Left renal pelvis (tissue), 4 donors: ENCODE results near the gene NUDT14. TPM values are rescaled to one million over a fixed set of nuclear protein-coding genes. Genes with fewer than 3 reads are reported as not detected.

Source experiments
- DNase-seq, 4 donors: peaks; one replicate each; pipeline ENCODE4 v3.0.0-alpha.2; 2013; ENCODE audit warnings: low read depth in 4 of 4, low spot score in 3 of 4
- polyA plus RNA-seq, 4 donors: library from polyadenylated mRNA; unstranded; fragments of 120-200 nt; gene quantifications; one replicate each; pipeline ENCODE4 v1.2.1, GENCODE V29; 2013; ENCODE audit not compliant: insufficient read length in 4 of 4

NUDT14 gene
- polyA plus RNA-seq, 4 donors = 8.9 to 43.0 (median 24.6) TPM

DNA sequence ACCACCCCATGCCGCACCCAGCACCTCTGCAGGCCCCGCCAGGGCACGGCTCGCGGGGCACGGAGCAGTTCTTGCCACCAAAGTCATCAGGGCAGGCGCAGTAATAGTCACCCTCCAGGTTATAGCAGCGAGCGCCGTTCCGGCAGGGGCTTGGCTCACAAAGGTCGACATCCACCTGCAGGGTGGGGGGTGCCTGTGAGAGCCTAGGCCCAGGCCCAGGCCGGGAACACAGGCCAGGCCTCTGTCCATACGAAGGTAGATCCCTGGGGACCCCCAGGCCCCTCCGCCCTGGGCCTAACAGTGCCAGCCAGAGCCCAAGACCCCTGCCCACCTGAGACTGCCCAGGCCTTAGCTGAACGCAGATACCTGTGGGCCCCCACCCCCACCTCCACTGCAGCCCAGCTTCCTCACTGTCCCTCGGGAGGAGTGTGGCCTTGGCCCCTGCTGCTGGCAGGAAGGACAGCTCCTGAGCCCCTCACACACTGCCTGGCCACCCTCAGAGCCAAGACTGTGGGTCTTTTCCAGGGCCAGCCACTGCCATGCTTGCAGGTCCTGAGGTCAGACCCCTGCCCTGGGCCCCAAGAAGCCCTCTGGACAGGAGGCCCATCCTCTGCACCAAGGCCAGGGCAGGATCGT lies 31.8 kb downstream of the NUDT14 start:
- DNase-seq = no peak

- no peak for DNase-seq
Measured at GRCh38 chr14:105148604-105149145, 32.4 kb downstream of the NUDT14 start.

DNA sequence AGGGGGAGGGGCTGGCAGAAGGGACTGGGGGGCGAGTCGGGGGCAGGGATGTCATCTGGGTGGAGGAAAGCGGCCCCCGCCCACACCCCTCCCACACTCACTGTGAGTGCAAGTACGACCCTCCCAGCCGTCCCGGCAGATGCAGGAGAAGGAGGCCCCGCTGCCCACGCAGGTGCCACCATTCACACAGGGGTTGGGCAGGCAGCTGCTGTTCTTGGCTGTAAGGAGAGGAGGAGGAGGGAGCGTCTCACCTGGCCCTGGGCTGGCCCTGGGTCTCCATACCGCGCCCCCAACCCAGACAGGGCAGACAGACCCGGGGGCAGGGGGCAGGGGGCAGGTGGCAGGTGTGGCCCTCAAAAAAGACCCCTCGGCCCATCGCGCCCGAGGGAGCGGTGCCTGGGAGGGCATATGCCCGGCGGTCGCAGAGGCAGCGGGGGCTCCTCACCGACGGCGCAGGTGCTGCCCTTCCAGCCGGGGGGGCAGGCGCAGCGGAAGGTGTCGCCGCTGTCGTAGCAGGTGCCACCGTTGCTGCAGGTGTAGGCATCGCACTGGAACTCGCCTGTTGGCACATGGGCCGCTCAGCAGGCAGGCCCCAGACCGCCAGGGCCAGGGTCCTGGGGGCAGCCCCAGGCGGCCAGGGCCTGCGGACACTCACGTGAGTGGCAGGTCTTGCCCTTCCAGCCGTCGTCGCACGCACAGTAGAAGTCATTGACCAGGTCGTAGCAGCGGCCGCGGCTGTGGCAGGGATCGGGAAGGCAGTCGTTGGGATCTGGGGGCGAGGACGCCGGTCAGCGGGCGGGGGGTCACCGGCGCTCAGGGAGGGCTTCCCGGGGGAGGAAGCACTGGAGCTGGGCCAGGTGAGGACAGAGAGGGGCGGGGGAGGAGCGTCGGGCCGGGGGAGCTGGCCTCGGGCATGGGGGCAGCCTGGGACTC lies 33.2 kb downstream of the NUDT14 start:
- no peak for DNase-seq

DNA sequence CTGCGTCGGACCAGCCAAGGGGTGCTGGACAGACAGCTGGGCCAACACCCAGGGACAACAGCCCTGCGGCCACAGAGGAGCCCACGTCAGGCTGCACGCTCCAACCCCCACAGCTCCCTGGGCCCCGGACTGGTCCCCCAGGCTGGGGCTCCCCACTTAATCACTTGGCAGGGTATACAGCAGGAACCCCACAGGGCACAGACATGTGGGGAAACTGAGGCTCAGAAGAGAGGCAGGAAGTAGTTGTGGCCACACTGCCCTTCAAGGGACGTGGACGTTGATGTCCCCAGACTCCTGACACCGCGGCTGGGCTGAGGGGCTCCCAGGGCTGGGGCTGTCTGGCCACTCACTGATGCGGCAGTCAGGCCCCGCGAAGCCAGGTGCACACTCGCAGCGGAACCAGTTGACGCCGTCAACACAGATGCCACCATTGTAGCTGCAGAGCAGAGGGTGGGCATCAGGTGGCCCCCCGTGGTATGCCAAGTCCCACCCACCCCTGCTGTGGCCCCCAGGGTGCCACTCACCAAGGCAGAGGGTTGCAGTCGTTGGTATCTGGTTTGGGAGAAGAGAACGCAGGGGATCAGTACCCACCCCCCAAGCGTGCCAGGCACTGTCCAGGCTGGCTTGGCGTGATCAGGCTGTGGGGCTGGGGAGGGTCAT lies 34.0 kb downstream of the NUDT14 start:
- no peak for DNase-seq

GRCh38 chr14:105146181-105146975 lies 34.7 kb downstream of the NUDT14 start:
- DNase-seq = no peak

GRCh38 chr14:105145381-105146180 lies 35.5 kb downstream of the NUDT14 start:
- DNase-seq = no peak

GRCh38 chr14:105144666-105145380 lies 36.3 kb downstream of the NUDT14 start:
- no peak for DNase-seq

DNA sequence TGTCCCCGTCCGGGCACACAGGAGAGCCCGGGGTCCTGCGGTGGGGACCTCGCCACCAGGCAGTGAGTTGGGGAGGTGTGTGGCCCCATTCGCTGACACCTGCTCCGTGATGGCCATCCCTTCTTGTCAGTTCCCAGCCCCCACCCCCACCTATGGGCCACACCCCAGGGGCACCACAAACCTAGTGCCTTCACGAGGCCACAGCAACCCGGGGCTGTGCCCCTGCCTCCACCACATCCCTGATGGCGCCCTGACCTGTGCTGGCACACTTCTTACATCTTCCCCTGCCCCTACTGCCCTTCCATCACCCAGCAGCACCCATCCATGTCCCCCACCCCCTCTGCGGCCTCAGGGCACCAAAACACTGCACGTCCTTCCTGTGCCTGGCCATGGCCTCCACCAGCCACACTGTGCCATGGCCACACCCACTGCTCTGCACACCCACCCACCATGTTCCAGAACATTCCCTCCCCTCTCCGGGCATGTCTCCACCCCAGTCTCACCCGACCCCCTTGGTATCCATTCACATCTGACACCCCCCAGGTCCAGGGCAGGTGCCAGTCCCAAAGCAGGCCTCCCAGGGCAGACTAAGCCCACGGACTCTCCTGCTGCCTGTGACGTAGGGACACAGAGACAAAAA lies 37.0 kb downstream of the NUDT14 start:
- no peak for DNase-seq

GRCh38 chr14:105143451-105144025 lies 37.6 kb downstream of the NUDT14 start:
- no peak for DNase-seq

DNA sequence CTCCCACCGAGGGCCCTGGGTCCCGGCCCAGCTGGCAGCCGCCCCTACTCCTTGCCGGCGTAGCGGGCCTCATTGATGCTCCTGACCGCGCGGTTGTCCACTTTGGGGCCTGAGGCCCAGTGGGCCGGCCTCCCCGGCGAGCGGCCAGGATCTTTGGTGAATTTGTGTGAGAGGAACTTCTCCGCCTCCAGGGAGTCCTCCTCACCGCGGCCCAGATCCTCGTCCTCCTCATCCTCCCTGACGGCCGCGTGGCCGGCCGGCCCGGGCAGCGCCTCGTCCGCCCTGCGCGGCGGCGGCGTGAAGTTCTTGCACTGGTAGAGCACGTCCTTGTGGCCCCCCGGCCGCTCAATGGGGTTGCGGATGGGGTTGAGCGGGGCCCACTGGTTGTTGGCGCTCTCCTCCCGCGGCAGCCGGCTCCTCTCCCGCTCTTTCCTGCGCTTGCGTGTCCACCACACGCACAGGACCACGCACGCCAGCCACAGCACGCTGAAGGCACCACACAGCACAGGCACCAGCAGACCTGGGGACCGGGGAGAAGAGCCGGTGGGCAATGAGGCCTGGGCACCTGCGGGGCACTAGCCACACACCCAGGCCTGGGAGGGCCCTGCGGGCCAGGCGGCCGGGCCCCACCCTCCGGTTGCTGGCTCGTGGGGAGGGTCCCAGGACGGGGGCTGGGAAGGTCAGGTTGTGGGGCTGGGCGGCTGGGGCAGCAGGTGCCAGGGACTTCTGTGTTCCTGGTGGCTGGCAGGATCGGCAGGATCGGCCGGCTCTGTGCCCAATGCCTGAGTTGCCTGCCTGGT lies 38.3 kb downstream of the NUDT14 start:
- DNase-seq = no peak

- DNase-seq = no peak
Measured at GRCh38 chr14:105141486-105142281, 39.4 kb downstream of the NUDT14 start.

DNA sequence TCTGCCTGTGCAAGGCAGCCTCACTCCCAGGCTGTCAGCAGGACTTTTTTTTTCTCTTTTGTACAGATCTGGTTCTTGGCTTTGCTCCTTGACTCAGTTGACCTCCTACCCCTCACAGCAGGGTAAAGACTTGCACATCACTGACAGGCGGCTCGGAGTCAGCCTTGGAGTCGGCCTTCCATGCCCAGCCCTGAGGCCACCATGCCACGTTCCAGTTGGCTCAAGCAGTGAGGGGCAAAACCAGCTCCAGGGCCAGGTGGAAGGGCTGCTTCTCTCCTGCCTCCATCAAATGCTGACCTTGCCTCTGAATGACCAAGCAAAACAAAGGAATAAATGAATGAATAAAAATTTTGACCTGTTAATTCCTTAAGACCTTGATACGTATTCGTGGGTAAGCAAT lies 40.1 kb downstream of the NUDT14 start:
- DNase-seq = no peak

DNA sequence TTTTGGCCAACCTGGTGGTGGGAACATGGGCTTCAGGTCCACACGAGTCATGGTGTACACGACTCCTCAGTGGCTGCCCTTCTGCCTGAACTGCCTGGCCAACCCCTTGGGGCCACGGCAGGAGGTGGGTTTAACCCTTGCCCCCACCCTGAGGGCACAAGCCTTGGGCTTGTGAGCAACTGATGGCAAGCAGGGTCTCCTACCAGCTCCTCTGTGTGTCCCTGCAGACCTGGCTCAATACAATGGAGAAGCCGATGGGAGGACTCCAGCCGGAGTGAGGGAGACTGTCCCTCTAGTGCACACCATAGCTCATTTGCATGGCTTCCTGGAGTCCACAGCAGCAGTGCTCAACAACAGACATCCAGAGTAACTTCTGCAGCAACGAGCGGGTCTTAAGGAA lies 40.5 kb downstream of the NUDT14 start:
- no peak for DNase-seq

DNA sequence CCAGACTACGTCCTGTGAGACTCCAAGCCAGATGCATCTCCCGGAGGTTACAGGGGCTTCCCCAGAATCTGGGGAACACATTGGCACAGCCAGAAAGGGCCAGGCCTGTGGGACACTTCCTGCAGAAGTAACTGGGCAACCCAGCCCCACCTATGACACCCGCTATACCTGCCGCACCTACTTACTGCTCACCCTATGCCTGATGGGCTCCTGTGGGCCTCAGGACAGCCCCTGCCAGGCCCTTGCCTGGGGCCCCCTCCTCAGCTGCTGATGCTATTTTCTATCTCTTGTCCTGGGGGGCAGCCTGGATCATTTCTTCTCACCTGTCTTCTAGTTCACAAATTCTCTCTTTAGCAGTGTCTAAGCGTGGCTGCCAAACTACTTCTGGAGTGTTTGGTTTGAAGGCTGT lies 41.3 kb downstream of the NUDT14 start:
- DNase-seq = no peak

DNA sequence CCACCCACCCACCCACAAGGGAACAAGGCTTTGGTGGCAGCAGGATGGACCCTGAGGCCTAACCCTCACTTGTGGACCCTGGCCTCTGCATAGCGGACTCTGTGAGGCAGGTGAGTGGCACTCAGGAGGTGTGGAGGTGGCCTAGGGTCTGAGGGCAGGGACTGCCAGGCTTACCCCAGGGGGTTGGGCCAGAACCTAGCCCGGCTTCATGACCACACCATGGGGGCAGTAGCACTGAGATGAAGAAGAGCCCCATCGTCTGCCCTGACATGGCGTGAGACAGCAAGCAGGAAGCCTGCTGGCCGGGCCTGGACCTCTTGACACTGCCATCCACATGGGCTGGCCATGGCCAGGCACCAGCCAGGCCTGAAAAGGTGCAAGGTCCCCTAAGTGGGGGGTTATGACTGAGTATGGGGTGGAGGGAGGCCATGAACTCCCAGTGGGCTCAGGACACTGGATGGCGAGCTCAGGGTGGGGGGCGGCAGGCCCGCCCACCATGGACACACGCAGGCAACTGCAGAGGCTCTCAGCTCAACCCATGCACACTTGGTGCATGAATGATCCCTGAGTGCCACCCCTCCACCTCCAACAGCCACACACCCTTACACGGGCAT lies 41.8 kb downstream of the NUDT14 start:
- no peak for DNase-seq

DNA sequence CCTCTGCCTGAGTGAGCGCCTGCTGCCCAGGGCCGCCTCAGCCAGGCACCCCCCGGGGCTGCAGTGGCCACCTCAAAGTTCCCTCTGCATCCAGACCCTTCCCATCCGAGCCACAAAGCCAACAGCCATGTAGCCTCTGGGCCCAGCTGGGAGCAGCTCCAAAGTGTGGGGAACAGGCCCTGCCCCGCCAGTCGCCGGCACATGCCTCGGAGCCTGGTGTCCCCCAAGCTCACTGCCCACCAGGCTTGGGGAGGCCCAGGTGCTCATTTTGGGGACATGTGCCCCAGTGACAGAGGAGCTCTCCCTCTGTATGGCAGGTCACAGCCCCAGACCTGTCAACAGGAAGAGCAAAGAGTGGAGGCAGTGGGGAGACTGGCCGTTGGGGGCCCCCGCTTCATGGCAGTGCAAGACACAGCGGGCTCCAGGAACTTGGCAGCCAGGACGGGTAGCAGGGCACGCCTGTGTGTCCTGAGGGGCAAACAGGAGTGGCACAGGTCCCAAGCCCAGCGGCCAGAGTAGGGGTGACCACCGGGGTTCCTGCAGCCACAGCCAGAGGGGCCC lies 42.5 kb downstream of the NUDT14 start:
- DNase-seq = no peak
